Keratinocyte (primary cell): ENCODE measurements around the gene CDK8. TPM values are rescaled to one million over a fixed set of nuclear protein-coding genes. Genes with fewer than 3 reads are reported as not detected.

ENCODE experiments used
- DNase-seq: peaks from one replicate; pipeline ENCODE4 v3.0.0-alpha.2; 2011; ENCODE audit warnings: low read depth, missing footprints, low spot score
- FAIRE-seq: peaks from 2 replicates; lab custom pipeline; 2011; peaks lifted over from hg19 to GRCh38; lab: Jason Lieb, UNC
- H2AFZ ChIP-seq: 2 replicates; pipeline ENCODE4 v1.6.0; 2012; ENCODE audit warnings: low read length, control low read depth, inconsistent platforms; ENCODE audit not compliant: control insufficient read depth
- H3K27ac ChIP-seq: 2 replicates; pipeline ENCODE4 v1.5.1; 2011; ENCODE audit warnings: low read length; ENCODE audit not compliant: control insufficient read depth, insufficient read depth
- H3K27me3 ChIP-seq: 3 replicates; pipeline ENCODE4 v1.6.0; 2011; ENCODE audit warnings: low read length; ENCODE audit not compliant: control insufficient read depth, insufficient read depth; ENCODE audit errors: extremely low read depth
- H3K36me3 ChIP-seq, 2 experiments: 2 replicates in 1 of 2; 3 replicates in 1 of 2; pipeline ENCODE4 v1.5.1; 2011; ENCODE audit warnings: low read length in 2 of 2, mild to moderate bottlenecking in 1 of 2; ENCODE audit not compliant: control insufficient read depth in 2 of 2, insufficient read depth in 2 of 2; ENCODE audit errors: extremely low read depth in 1 of 2
- H3K4me1 ChIP-seq: 3 replicates; pipeline ENCODE4 v1.5.1; 2011; ENCODE audit warnings: low read length; ENCODE audit not compliant: control insufficient read depth, insufficient read depth; ENCODE audit errors: extremely low read depth
- H3K4me2 ChIP-seq: 3 replicates; pipeline ENCODE4 v1.6.0; 2011; ENCODE audit warnings: low read depth, low read length; ENCODE audit not compliant: control insufficient read depth, insufficient read depth; ENCODE audit errors: extremely low read depth
- H3K4me3 ChIP-seq, 3 experiments: fragments of 200-600 bp in 1 of 3; sonication (generic) in 1 of 3; 2 replicates in 2 of 3; 3 replicates in 1 of 3; pipeline ENCODE4 v1.5.1; 2011 to 2016; ENCODE audit warnings: low read length in 3 of 3, mild to moderate bottlenecking in 3 of 3, control low read depth in 2 of 3, inconsistent platforms in 1 of 3, low read depth in 1 of 3, mixed read lengths in 1 of 3, mixed run types in 1 of 3, moderate library complexity in 1 of 3; ENCODE audit not compliant: control insufficient read depth in 2 of 3, insufficient read depth in 2 of 3; ENCODE audit errors: extremely low read depth in 1 of 3
- H3K79me2 ChIP-seq: 2 replicates; pipeline ENCODE4 v1.6.0; 2012; ENCODE audit warnings: low read length; ENCODE audit not compliant: control insufficient read depth, insufficient read depth
- H3K9ac ChIP-seq: 3 replicates; pipeline ENCODE4 v1.6.0; 2011; ENCODE audit warnings: low read length; ENCODE audit not compliant: control insufficient read depth, insufficient read depth; ENCODE audit errors: extremely low read depth
- H3K9me1 ChIP-seq: 3 replicates; pipeline ENCODE4 v1.6.0; 2011; ENCODE audit warnings: low read length; ENCODE audit not compliant: control insufficient read depth, insufficient read depth; ENCODE audit errors: extremely low read depth
- H3K9me3 ChIP-seq: 2 replicates; pipeline ENCODE4 v1.5.1; 2012; ENCODE audit warnings: low read depth, low read length; ENCODE audit not compliant: control insufficient read depth
- H4K20me1 ChIP-seq: 3 replicates; pipeline ENCODE4 v1.6.0; 2011; ENCODE audit warnings: low read length; ENCODE audit not compliant: control insufficient read depth, insufficient read depth; ENCODE audit errors: extremely low read depth
- CTCF ChIP-seq, 3 experiments: IDR thresholded peaks in 1 of 3; conservative IDR thresholded peaks in 1 of 3; optimal IDR thresholded peaks in 1 of 3; 2 replicates in 2 of 3; 3 replicates in 1 of 3; pipeline versions ENCODE3 to v1.5.1; 2011; ENCODE audit warnings: low read length in 3 of 3, mild to moderate bottlenecking in 3 of 3, moderate library complexity in 2 of 3, control low read depth in 1 of 3, inconsistent platforms in 1 of 3; ENCODE audit not compliant: insufficient read depth in 2 of 3; ENCODE audit errors: extremely low read depth in 1 of 3
- EZH2 ChIP-seq: IDR thresholded peaks from one replicate; pipeline ENCODE4 v1.6.1; 2012; ENCODE audit warnings: inconsistent platforms, mild to moderate bottlenecking, low read length, moderate library complexity
- dilution Hi-C: fragments of 300-500 bp; cut with MboI; formaldehyde crosslinking; loops from one replicate; pipeline ENCODE4 v1.7.0; 2020; ENCODE audit warnings: low sequenced_read_pairs; ENCODE audit not compliant: extremely low pct_ligation_motif_present
- polyA plus RNA-seq, 5 experiments: library from polyadenylated mRNA; depleted of rRNA in 3 of 5; stranded (reverse) in 3 of 5; stranded (forward) in 1 of 5; unstranded in 1 of 5; fragments of >200 nt; gene quantifications; 1 replicate in 1 of 5; 2 replicates in 3 of 5; 3 replicates in 1 of 5; pipeline versions ENCODE4 v1.2.1 to v1.2.3, GENCODE V29; 2011 to 2012; ENCODE audit warnings: missing spikeins in 2 of 5, low read depth in 1 of 5, low replicate concordance in 1 of 5

CDK8 gene
- polyA plus RNA-seq, 1 donor (not counting 4 experiments of a cell fraction or from before 2014, with no cell fraction given) = 27.5 TPM

- Histone ChIP-seq H3K4me1 (no peaks in the 10 kb centered on the region), H3K4me2 (no peak overlapping the region), H3K4me3 (no peak overlapping the region), H2AFZ (no peak overlapping the region), H3K27me3 (no peaks in the 10 kb centered on the region), H4K20me1 (no peaks in the 10 kb centered on the region), H3K9me1 (no peaks in the 10 kb centered on the region), H3K27ac (no peak overlapping the region), H3K9me3 (peaks cover 2% of the 10 kb centered on the region), H3K36me3 (no peaks in the 10 kb centered on the region), H3K9ac (no peak overlapping the region), H3K79me2 (no peaks in the 10 kb centered on the region)
- dilution Hi-C loops = no loop called here
- TF ChIP-seq CTCF (optimal IDR thresholded peaks at IDR 0.05 in 1 of 3, IDR thresholded peaks at IDR 0.05 in 1 of 3, conservative IDR thresholded peaks at IDR 0.05 in 1 of 3; ENCODE audit: extremely low read depth in 1 of 3, insufficient read depth in 2 of 3, low read length in 3 of 3) = no peak
- TF ChIP-seq EZH2 = no peak
- DNase-seq (no peak), FAIRE-seq (no peak)
Measured at GRCh38 chr13:26433776-26434175, 179.8 kb downstream of the CDK8 start.

GRCh38 chr13:26435171-26435570, 181.2 kb downstream of the CDK8 start:
- no peak for FAIRE-seq
- DNase-seq = no peak
- no peak overlapping the region for H3K9ac ChIP-seq
- H3K36me3 ChIP-seq = no peaks in the 10 kb centered on the region
- no peaks in the 10 kb centered on the region for H3K4me1 ChIP-seq
- no peaks in the 10 kb centered on the region for H4K20me1 ChIP-seq
- dilution Hi-C loops = no loop called here
- no peak overlapping the region for H3K4me2 ChIP-seq
- no peak for TF ChIP-seq EZH2
- no peak for TF ChIP-seq CTCF (optimal IDR thresholded peaks at IDR 0.05 in 1 of 3, IDR thresholded peaks at IDR 0.05 in 1 of 3, conservative IDR thresholded peaks at IDR 0.05 in 1 of 3; ENCODE audit: extremely low read depth in 1 of 3, insufficient read depth in 2 of 3, low read length in 3 of 3)
- no peak overlapping the region for H2AFZ ChIP-seq
- H3K79me2 ChIP-seq = no peaks in the 10 kb centered on the region
- H3K9me1 ChIP-seq = no peaks in the 10 kb centered on the region
- peaks cover 2% of the 10 kb centered on the region for H3K9me3 ChIP-seq
- H3K27me3 ChIP-seq = no peaks in the 10 kb centered on the region
- H3K4me3 ChIP-seq = no peak overlapping the region
- no peak overlapping the region for H3K27ac ChIP-seq
